Right lobe of liver (tissue), 4 donors: ENCODE measurements around the gene GPC6.

ENCODE experiments used
- POLR2A ChIP-seq: fragments of 450-650 bp; IDR thresholded peaks from one replicate; pipeline ENCODE4 v1.6.1; 2017; ENCODE audit warnings: antibody characterized with exemption, mild to moderate bottlenecking
- TF ChIP-seq, protein P1 (sequence below), 4 donors: fragments of 200-600 bp in 3 of 4; fragments of 450-650 bp in 1 of 4; IDR thresholded peaks; one replicate each; pipeline versions ENCODE4 v1.5.1 to v1.8.0; 2016 to 2022; ENCODE audit warnings: antibody characterized with exemption in 4 of 4, mild to moderate bottlenecking in 2 of 4
- donor health status: DM: no; HTN: no; CAD: no.
- donor health status: DM: no; HTN: no; CAD: no.
- donor health status: DM: no; HTN: yes; CAD: no.

DNA sequence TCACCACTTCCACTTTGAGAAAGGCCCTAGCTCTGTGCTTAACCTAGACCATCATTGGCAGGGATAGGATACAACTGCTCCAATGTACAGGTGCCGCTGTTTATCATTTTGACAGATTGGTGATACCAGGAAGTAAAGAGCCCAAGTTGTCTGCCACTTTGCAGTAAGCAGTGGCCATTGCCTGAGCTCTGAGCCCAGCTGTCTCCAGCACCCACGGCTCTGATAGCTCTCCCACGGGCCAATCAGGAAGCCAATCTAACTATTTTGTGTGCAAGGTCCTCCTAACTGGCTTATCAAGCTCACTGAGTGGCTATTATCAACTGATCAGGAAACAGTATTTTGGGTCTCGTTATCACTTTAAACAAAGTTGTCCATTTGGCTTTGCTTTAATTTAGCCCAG, 1071.7 kb downstream of the GPC6 start:
- TF ChIP-seq, protein P1, sequence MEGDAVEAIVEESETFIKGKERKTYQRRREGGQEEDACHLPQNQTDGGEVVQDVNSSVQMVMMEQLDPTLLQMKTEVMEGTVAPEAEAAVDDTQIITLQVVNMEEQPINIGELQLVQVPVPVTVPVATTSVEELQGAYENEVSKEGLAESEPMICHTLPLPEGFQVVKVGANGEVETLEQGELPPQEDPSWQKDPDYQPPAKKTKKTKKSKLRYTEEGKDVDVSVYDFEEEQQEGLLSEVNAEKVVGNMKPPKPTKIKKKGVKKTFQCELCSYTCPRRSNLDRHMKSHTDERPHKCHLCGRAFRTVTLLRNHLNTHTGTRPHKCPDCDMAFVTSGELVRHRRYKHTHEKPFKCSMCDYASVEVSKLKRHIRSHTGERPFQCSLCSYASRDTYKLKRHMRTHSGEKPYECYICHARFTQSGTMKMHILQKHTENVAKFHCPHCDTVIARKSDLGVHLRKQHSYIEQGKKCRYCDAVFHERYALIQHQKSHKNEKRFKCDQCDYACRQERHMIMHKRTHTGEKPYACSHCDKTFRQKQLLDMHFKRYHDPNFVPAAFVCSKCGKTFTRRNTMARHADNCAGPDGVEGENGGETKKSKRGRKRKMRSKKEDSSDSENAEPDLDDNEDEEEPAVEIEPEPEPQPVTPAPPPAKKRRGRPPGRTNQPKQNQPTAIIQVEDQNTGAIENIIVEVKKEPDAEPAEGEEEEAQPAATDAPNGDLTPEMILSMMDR (IDR thresholded peaks at IDR 0.05), result no peak
- no peak for TF ChIP-seq POLR2A
